HUES6 (cell line): ENCODE measurements around the gene TCEA2.
"Not testable (repeated sequence)": the region's sequence is repeated elsewhere in the genome, so short reads cannot be mapped to it uniquely, and the experiment has no call there.

Experiments
- H3K27ac ChIP-seq: 2 replicates; pipeline ENCODE4 v1.7.0; 2013; ENCODE audit warnings: low read depth, mild to moderate bottlenecking, low read length, inconsistent platforms
- H3K27me3 ChIP-seq: 2 replicates; pipeline ENCODE4 v1.6.1; 2013; ENCODE audit warnings: low read length; ENCODE audit not compliant: control insufficient read depth, insufficient read depth
- H3K36me3 ChIP-seq: 2 replicates; pipeline ENCODE4 v1.6.1; 2013; ENCODE audit warnings: low read length; ENCODE audit not compliant: control insufficient read depth, insufficient read depth
- H3K4me1 ChIP-seq: 2 replicates; pipeline ENCODE4 v1.6.1; 2013; ENCODE audit warnings: low read length; ENCODE audit not compliant: control insufficient read depth, insufficient read depth
- H3K4me3 ChIP-seq: 2 replicates; pipeline ENCODE4 v1.5.1; 2013; ENCODE audit warnings: low read depth, low read length
- H3K9ac ChIP-seq: one replicate; pipeline ENCODE4 v1.6.1; 2013; ENCODE audit warnings: mild to moderate bottlenecking, low read length
- H3K9me3 ChIP-seq: 2 replicates; pipeline ENCODE4 v1.6.1; 2013; ENCODE audit warnings: low read depth, low read length; ENCODE audit not compliant: control insufficient read depth, insufficient read depth

The TCEA2 gene

DNA sequence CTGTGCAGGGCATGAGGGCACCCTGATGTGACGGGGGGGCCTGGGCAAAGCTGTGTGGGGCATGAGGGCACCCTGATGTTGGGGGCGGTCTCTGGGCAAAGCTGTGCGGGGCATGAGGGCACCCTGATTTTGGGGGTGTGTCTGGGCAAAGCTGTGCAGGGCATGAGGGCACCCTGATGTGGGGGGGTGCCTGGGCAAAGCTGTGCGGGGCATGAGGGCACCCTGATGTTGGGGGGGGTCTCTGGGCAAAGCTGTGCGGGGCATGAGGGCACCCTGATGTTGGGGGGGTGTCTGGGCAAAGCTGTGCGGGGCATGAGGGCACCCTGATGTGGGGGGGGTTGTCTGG is 54.4 kb downstream of the TCEA2 start:
- H3K36me3 ChIP-seq, H3K27ac ChIP-seq, H3K4me3 ChIP-seq, H3K9ac ChIP-seq, H3K9me3 ChIP-seq, H3K27me3 ChIP-seq, H3K4me1 ChIP-seq: not testable (repeated sequence)

GRCh38 chr20:64119301-64119680 is 56.3 kb downstream of the TCEA2 start:
- Histone ChIP-seq H3K4me3 (no peak overlapping the region), H3K9ac (no peak overlapping the region), H3K27ac (no peak overlapping the region), H3K4me1 (peaks cover 3% of the 10 kb centered on the region; the same call in 1 of the 2 replicates), H3K9me3 (no peaks in the 10 kb centered on the region), H3K27me3 (peaks cover 12% of the 10 kb centered on the region; the same call in 1 of the 2 replicates), H3K36me3 (no peaks in the 10 kb centered on the region)

- peaks cover 12% of the 10 kb centered on the region; the same call in 1 of the 2 replicates for H3K27me3 ChIP-seq
- H3K4me3 ChIP-seq, result no peak overlapping the region
- no peaks in the 10 kb centered on the region for H3K36me3 ChIP-seq
- H3K4me1 ChIP-seq, result peaks cover 3% of the 10 kb centered on the region; the same call in 1 of the 2 replicates
- H3K9ac ChIP-seq, result no peak overlapping the region
- no peak overlapping the region for H3K27ac ChIP-seq
- H3K9me3 ChIP-seq, result no peaks in the 10 kb centered on the region
Observed at GRCh38 chr20:64119681-64120341, 56.8 kb downstream of the TCEA2 start.

GRCh38 chr20:64121586-64121985 is 58.6 kb downstream of the TCEA2 start:
- Histone ChIP-seq H3K9me3 (no peaks in the 10 kb centered on the region), H3K36me3 (no peaks in the 10 kb centered on the region), H3K27ac (no peak overlapping the region), H3K4me1 (peaks cover 3% of the 10 kb centered on the region; the same call in 1 of the 2 replicates), H3K9ac (no peak overlapping the region), H3K4me3 (no peak overlapping the region), H3K27me3 (peaks cover 12% of the 10 kb centered on the region; the same call in 1 of the 2 replicates)
